ENCODE data around the gene EML6.
"Not testable (repeated sequence)": the region's sequence is repeated elsewhere in the genome, so short reads cannot be mapped to it uniquely, and the experiment has no call there.

Gene EML6

DNA sequence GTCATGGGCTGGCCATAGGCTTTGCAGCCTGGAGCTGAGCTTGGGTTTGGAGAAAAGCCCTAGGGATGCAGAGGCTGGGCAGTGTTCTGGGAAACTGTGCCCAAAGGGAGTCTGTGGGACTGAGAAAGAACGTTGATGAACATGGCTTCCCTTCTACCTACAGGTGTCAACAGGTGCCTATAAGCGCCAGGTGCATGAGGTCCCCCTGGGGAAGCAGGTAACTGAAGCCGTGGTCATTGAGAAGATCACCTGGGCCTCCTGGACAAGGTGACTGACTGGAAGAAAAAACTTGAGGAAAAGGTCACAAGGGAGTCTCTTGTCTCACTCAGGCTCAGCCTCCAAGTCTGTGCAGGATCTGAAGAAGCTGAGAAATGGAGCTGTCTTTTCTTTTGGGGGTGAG is 243.4 kb downstream of the EML6 start:
- DNase-seq (ENCODE audit: low spot score): no peak

GRCh38 chr2:54967269-54967668 is 243.8 kb downstream of the EML6 start:
- DNase-seq (ENCODE audit: low spot score): no peak

DNA sequence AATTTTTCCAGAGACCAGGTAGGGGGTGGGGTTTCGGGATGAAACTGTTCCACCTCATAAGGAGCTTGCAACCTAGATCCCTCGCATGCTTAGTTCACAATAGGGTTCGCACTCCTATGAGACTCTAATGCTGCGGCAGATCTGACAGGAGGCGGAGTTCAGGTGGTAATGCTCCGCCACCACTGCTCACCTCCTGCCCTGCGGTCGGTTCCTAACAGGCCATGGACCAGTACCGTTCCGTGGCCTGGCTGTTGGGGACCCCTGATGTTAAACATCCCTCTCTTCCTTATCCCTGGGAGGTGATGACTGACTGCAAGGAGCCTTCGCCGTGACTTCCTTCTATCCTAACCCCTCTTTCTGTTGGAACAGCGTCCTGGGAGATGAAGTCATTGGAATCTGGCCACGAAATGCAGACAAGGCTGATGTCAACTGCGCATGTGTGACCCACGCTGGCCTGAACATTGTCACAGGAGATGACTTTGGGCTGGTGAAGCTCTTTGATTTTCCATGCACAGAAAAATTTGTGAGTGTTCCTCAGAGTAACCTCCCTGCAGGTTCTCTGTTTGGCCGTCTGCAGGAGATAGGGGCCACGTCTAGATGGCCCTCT is 244.4 kb downstream of the EML6 start:
- DNase-seq (ENCODE audit: low spot score): no peak

- no peak for DNase-seq (ENCODE audit: low spot score)
Measured at GRCh38 chr2:54968561-54969218, 245.2 kb downstream of the EML6 start.

GRCh38 chr2:54969295-54969939 is 246.0 kb downstream of the EML6 start:
- DNase-seq (ENCODE audit: low spot score): no peak

DNA sequence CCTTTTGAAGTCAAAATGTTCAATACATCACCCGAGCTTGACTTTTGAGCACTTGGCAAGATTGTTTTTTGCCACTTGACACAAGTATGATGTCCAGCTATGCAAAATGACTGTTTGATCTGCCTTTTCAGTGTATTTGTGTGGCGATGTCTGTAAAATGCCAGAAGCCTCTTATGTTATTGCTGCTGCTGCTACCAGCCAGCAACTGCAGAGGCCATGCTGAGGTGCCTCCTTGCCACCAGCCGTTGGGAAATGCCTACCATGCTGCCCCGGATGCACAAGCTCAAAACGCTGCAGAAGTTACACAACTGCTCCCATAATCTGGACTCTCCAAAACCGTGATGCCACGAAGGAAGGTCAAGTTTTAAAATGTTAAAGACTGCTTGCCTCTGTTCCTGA is 246.5 kb downstream of the EML6 start:
- no peak for DNase-seq (ENCODE audit: low spot score)

- DNase-seq (ENCODE audit: low spot score): no peak
Measured at GRCh38 chr2:54975175-54975574, 251.7 kb downstream of the EML6 start.

DNA sequence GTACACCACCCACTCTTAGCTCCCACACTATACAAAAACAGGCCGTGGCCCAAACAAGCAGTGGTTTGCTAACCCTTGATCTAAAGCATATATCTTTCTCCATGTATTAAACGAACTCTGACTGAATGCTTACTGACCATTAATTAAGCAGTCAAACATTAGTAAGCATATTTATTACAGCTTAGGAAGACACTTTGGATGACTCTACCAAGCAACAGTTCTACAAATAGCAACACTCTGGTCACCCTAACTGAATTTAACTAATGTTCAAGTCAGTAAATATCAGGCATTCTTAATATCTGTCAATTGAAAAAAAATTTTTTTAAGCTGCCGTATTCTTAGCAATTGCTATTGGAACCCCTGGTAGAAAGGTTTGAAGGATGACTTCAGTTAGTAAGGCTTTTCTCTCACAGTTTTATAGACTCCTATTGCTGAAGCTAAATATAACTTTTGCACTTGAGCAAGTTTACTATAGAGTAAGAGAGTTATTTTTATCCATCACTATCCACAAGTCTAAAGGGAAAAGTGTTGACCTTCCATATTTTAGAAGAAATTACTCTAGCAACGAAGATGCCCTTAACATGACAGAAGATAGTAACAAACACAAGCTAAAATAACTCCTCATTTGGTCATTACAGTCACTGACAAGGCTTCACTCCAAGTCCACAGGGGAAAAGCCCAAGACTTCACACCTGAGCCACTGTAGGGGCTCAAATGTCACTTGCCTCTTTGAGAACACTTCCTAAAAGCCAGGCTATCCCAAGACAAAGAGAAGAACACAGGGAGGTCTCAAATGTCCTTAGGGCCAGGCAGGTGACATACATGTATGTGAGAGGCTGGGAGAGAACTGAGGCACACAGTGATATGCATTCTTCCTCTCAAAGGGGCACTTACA is 252.4 kb downstream of the EML6 start:
- no peak for DNase-seq (ENCODE audit: low spot score)

DNA sequence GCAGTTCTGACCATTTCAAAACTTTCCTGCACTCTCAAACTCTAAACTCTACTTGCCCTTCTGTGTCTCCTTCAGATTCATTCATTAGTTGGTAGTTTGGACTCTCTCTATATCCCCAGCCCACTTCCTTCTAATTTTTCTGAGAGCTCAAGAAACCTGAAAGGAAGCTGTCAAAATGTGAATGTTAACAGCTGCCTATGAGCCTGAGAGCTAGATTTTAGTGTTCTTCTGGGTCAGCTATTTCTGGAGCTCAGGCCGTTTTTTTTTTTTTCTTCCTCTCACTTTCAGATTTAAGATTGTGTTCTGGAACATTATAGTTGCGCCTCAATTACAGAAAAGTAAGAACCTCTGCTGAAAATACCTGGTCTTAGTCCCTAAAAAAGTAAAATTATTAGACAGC is 253.7 kb downstream of the EML6 start:
- DNase-seq (ENCODE audit: low spot score): no peak

GRCh38 chr2:54979321-54980044 is 256.0 kb downstream of the EML6 start:
- DNase-seq (ENCODE audit: low spot score): no peak

DNA sequence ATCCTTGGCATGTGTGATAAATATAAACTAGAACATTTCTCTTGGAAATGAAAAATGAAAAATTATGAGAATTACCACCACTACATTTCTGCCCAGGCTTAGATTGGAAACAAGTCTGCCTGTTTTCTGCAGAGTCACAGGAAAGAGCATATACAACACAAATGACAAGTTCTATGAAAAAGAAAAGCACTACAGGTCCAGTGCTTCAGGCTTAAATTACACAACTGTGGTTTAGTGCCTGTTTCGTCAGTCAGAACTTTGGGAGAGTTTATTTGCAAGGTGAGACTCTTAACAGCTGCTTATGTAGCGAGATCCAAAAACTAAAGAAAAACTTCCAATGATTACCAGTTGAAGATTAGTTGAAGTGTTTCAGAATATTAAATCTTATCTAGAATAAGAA is 257.9 kb downstream of the EML6 start:
- no peak for DNase-seq (ENCODE audit: low spot score)

GRCh38 chr2:54983345-54984220 is 260.1 kb downstream of the EML6 start:
- DNase-seq (ENCODE audit: low spot score): no peak

DNA sequence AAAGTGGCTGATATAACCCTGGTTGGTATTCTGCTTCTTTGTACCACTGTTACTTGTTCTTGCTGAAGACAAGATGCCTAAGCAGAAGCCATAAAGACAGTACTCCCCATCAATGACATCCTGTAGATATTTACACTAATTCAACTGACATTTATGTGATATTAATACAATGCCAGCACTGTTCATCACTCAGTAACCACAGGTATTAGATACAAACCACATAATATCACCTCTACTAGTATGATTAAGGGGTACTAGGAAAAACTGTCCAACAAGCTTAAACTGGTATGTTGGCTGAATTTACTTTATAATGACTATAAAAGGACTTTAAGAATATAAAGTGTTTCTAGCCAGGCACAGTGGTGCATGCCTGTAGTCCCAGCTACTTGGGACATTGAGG is 261.0 kb downstream of the EML6 start:
- DNase-seq (ENCODE audit: low spot score): no peak

- no peak for DNase-seq (ENCODE audit: low spot score)
Measured at GRCh38 chr2:54986264-54986663, 262.8 kb downstream of the EML6 start.

DNA sequence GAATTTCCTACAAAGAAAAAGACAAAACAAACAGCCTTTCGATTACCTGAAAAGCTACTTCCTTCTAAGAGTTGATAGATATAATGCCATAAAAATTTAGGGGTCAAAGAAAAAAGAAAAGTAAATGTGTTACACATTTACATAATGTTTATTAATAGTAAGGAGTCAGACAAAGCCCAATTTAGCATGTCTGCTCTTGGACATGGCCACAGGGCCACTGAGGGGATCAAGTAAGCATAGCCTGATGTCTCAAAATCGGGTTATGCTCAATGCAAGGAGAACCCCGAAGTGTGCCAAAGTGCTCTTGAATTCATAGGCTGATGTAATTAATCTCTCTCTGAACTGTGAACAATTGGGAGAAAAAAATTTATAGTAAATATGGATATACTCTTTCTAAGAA is 265.1 kb downstream of the EML6 start:
- DNase-seq (ENCODE audit: low spot score): no peak

DNA sequence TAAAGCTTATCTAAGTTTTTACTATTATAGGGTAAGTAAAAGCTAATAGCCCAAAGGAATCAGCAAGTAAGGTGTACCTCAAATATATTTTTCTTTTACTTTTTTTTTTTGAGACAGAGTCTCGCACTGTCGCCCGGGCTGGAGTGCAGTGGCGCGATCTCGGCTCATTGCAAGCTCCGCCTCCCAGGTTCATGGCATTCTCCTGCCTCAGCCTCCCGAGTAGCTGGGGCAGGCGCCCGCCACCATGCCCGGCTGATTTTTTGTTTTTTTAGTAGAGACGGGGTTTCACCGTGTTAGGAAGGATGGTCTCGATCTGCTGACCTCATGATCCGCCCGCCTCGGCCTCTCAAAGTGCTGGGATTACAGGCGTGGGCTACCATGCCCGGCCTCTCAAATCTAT is 267.2 kb downstream of the EML6 start:
- not testable (repeated sequence) for DNase-seq (ENCODE audit: low spot score)

- no peak for DNase-seq (ENCODE audit: low spot score)
Measured at GRCh38 chr2:54995553-54995952, 272.1 kb downstream of the EML6 start.

DNA sequence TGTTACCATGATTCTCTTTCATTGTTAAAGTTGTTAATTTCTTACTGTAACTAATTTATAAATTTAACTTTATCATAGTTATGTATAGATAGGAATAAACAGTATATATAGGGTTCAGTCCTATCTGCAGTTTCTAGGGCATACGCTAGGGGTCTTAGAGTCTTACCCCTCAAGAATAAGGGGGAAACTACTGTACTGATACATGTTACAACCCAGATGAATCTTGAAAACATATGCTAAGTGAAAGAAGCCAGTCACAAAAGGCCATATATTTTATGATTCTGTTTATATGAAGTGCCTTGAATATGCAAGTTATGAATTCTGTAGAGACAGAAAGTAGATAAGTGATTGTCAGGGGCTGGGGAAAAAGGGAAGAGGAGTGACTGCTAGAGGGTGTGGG is 274.4 kb downstream of the EML6 start:
- DNase-seq (ENCODE audit: low spot score): no peak

GRCh38 chr2:54999182-54999581 is 275.7 kb downstream of the EML6 start:
- DNase-seq (ENCODE audit: low spot score): no peak

- DNase-seq (ENCODE audit: low spot score): no peak
Measured at GRCh38 chr2:55000341-55000740, 276.9 kb downstream of the EML6 start.

- DNase-seq (ENCODE audit: low spot score): no peak
Measured at GRCh38 chr2:55001716-55002115, 278.3 kb downstream of the EML6 start.
